Sigmoid colon (tissue), 7 donors: ENCODE data around the gene COL28A1. TPM values are rescaled to one million over a fixed set of nuclear protein-coding genes. Genes with fewer than 3 reads are reported as not detected.

Experiments used
- DNase-seq: peaks from one replicate; pipeline ENCODE4 v3.0.0-alpha.2; 2019
- H3K27ac ChIP-seq, 4 donors: fragments of 200-600 bp; sonication (generic); one replicate each; pipeline ENCODE4 v1.5.1; 2016 to 2019; ENCODE audit warnings: mild to moderate bottlenecking in 1 of 4
- H3K27me3 ChIP-seq, 3 donors: fragments of 200-600 bp; sonication (generic); one replicate each; pipeline ENCODE4 v1.5.1; 2019; ENCODE audit warnings: mild to moderate bottlenecking in 1 of 3
- H3K36me3 ChIP-seq, 4 donors: fragments of 200-600 bp; sonication (generic); one replicate each; pipeline ENCODE4 v1.5.1; 2016 to 2019
- H3K4me1 ChIP-seq, 4 donors: fragments of 200-600 bp; sonication (generic); one replicate each; pipeline ENCODE4 v1.5.1; 2017 to 2019
- H3K4me3 ChIP-seq, 4 donors: fragments of 200-600 bp; sonication (generic); one replicate each; pipeline ENCODE4 v1.5.1; 2017 to 2019; ENCODE audit warnings: mild to moderate bottlenecking in 2 of 4, moderate library complexity in 1 of 4
- H3K9me3 ChIP-seq, 4 donors: fragments of 200-600 bp in 3 of 4; sonication (generic) in 3 of 4; one replicate each; pipeline versions ENCODE4 v1.5.1 to v1.6.1; 2013 to 2019
- CTCF ChIP-seq, 4 experiments: fragments of 450-650 bp in 3 of 4; fragments of 200-600 bp in 1 of 4; IDR thresholded peaks; one replicate each; pipeline ENCODE4 v1.5.1; 2016 to 2019; ENCODE audit warnings: antibody characterized with exemption in 4 of 4, mild to moderate bottlenecking in 3 of 4, moderate library complexity in 2 of 4
- EP300 ChIP-seq, 4 donors: sonication (generic); formaldehyde crosslinking; IDR thresholded peaks; one replicate each; pipeline ENCODE4 v1.6.1; 2017; ENCODE audit warnings: antibody characterized with exemption in 4 of 4
- POLR2A ChIP-seq, 2 donors: fragments of 450-650 bp; IDR thresholded peaks; one replicate each; pipeline ENCODE4 v1.6.1; 2016; ENCODE audit warnings: antibody characterized with exemption in 2 of 2, mild to moderate bottlenecking in 2 of 2, moderate library complexity in 2 of 2
- POLR2AphosphoS5 ChIP-seq, 4 donors: sonication (generic); formaldehyde crosslinking; IDR thresholded peaks; one replicate each; pipeline ENCODE4 v1.6.1; 2017; ENCODE audit warnings: antibody characterized with exemption in 4 of 4
- WGBS, 2 donors: extraction: QIAGEN DNeasy Blood & Tissue Kit; methylation state at CpG; one replicate each; pipeline ENCODE4 v1.1.7; 2013; 5-methylcytosine and 5-hydroxymethylcytosine counted together
- intact Hi-C: fragments of 100-400 bp; cut with DNase I; formaldehyde crosslinking; loops from one replicate; pipeline ENCODE4 v1.15.1; 2023
- polyA plus RNA-seq, 3 donors: library from polyadenylated mRNA; stranded (reverse); fragments of 200-250 nt; gene quantifications; one replicate each; pipeline ENCODE4 v1.2.3, GENCODE V29; 2013
- total RNA-seq, 4 donors: library from RNA; depleted of rRNA; stranded (reverse); fragments of >200 nt; gene quantifications; one replicate each; pipeline ENCODE4 v1.1.0, GENCODE V29; 2016
- donor health status: healthy with polysubstance abuse.
- donor health status: Bipolar disorder and iron deficiency.
- donor health status: healthy.

Gene COL28A1
- total and polyA plus RNA-seq, 7 donors: 0.60 to 25.5 (median 9.9) TPM

GRCh38 chr7:7565018-7565680 lies 29.5 kb upstream of the COL28A1 start:
- H3K4me1 ChIP-seq: peaks cover 0 to 21% (median 16%) of the 10 kb centered on the region in 4 donors
- H3K27ac ChIP-seq: no peak overlapping the region
- peaks cover 0 to 2% (median 0%) of the 10 kb centered on the region in 4 donors for H3K9me3 ChIP-seq
- no peak for DNase-seq
- no peak for TF ChIP-seq CTCF (IDR thresholded peaks at IDR 0.05)
- TF ChIP-seq POLR2AphosphoS5 (IDR thresholded peaks at IDR 0.05): no peak
- TF ChIP-seq EP300 (IDR thresholded peaks at IDR 0.05): no peak
- TF ChIP-seq POLR2A (IDR thresholded peaks at IDR 0.05): no peak
- intact Hi-C loops: loop anchor here (5.0 kb wide), 2 partner anchors 383 to 402 kb away; partner anchors contain the start of genes C1GALT1 and GLCCI1
- H3K4me3 ChIP-seq: no peak overlapping the region
- 95 to 97% methylated on average over 4 of the region's 4 CpGs for WGBS, 2 donors
- H3K27me3 ChIP-seq: no peaks in the 10 kb centered on the region
- no peaks in the 10 kb centered on the region for H3K36me3 ChIP-seq

GRCh38 chr7:7564323-7564780 lies 28.7 kb upstream of the COL28A1 start:
- Histone ChIP-seq H3K36me3 (no peaks in the 10 kb centered on the region), H3K4me1 (peaks cover 0 to 18% (median 16%) of the 10 kb centered on the region in 4 donors), H3K27me3 (no peaks in the 10 kb centered on the region), H3K27ac (no peak overlapping the region), H3K9me3 (peaks cover 0 to 2% (median 0%) of the 10 kb centered on the region in 4 donors), H3K4me3 (no peak overlapping the region)
- peak in 1 of 4 donors; percentile 9 for TF ChIP-seq POLR2AphosphoS5 (IDR thresholded peaks at IDR 0.05)
- TF ChIP-seq CTCF (IDR thresholded peaks at IDR 0.05): no peak
- intact Hi-C loops: no loop called here
- no peak for DNase-seq
- 70 to 83% methylated on average over 3 of the region's 3 CpGs for WGBS, 2 donors

- Histone ChIP-seq H3K27ac (no peak overlapping the region), H3K4me3 (no peak overlapping the region), H3K9me3 (peaks cover 0 to 2% (median 0%) of the 10 kb centered on the region in 4 donors), H3K4me1 (peaks cover 0 to 14% (median 13%) of the 10 kb centered on the region in 4 donors), H3K36me3 (no peaks in the 10 kb centered on the region), H3K27me3 (no peaks in the 10 kb centered on the region)
- TF ChIP-seq POLR2A (IDR thresholded peaks at IDR 0.05) (no peak), POLR2AphosphoS5 (IDR thresholded peaks at IDR 0.05) (no peak), CTCF (IDR thresholded peaks at IDR 0.05) (no peak), EP300 (IDR thresholded peaks at IDR 0.05) (no peak)
- DNase-seq: no peak
- intact Hi-C loops: no loop called here
Measured at GRCh38 chr7:7563813-7564212, 28.1 kb upstream of the COL28A1 start.

GRCh38 chr7:7563269-7563668 lies 27.6 kb upstream of the COL28A1 start:
- no peak for TF ChIP-seq POLR2A (IDR thresholded peaks at IDR 0.05)
- TF ChIP-seq CTCF (IDR thresholded peaks at IDR 0.05): no peak
- no peak for TF ChIP-seq POLR2AphosphoS5 (IDR thresholded peaks at IDR 0.05)
- TF ChIP-seq EP300 (IDR thresholded peaks at IDR 0.05): no peak
- WGBS, 2 donors: 17 to 73% methylated on average over 5 of the region's 5 CpGs
- Histone ChIP-seq H3K27ac (no peak overlapping the region), H3K4me1 (peaks cover 0 to 8% (median 8%) of the 10 kb centered on the region in 4 donors), H3K27me3 (no peaks in the 10 kb centered on the region), H3K9me3 (peaks cover 0 to 2% (median 0%) of the 10 kb centered on the region in 4 donors), H3K36me3 (no peaks in the 10 kb centered on the region), H3K4me3 (no peak overlapping the region)
- intact Hi-C loops: no loop called here
- no peak for DNase-seq
